G401 (cell line): ENCODE measurements around the gene CAMK2N1. TPM values are rescaled to one million over a fixed set of nuclear protein-coding genes. Genes with fewer than 3 reads are reported as not detected.

ENCODE experiments used
- DNase-seq: peaks from one replicate; pipeline ENCODE4 v3.0.0-alpha.2; 2015; ENCODE audit warnings: low spot score
- in situ Hi-C: cut with HindIII; loops from 2 replicates; pipeline ENCODE4 v1.10.0; 2016; ENCODE audit warnings: low sequenced_read_pairs, mixed read lengths
- total RNA-seq: library from RNA; depleted of rRNA; stranded (reverse); fragments of >200 nt; shearing (Covaris generic); gene quantifications from 2 replicates; pipeline ENCODE4 v1.2.3, GENCODE V29; 2014; rRNA removed

The CAMK2N1 gene
- total RNA-seq, 1 experiment from 2014 or later, result not detected

GRCh38 chr1:20462397-20462796 is 23.6 kb downstream of the CAMK2N1 start:
- in situ Hi-C loops, result no loop called here
- no peak for DNase-seq

GRCh38 chr1:20458717-20459116 is 27.3 kb downstream of the CAMK2N1 start:
- no peak for DNase-seq
- in situ Hi-C loops, result no loop called here

GRCh38 chr1:20454004-20454403 is 32.0 kb downstream of the CAMK2N1 start:
- DNase-seq, result no peak
- in situ Hi-C loops, result no loop called here

DNA sequence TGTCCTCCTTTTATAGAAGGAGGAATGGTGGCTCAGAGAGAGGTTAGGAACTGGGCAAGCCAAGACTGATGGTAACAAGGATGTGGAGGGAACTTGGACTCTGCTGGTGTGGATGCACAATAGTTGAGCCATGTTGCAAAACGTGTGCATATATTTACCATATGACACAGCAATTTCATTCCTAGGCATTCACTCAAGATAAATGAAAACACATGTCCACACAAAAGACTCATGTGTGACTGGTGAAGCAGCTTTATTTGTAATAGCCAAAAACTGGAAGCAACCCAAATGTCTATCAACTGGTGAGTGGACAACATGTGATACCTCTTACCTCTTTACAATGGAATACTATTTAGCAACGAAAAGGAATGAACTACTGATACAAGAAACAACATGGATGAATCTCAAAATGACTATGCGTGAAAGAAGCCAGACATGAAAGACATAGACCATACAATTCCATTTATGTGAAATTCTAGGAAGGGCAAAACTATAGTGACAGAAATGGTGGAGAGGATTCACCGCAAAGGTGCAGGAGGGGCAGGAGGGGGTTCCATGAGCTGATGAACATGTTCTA is 36.2 kb downstream of the CAMK2N1 start:
- in situ Hi-C loops, result no loop called here
- DNase-seq, result no peak

DNA sequence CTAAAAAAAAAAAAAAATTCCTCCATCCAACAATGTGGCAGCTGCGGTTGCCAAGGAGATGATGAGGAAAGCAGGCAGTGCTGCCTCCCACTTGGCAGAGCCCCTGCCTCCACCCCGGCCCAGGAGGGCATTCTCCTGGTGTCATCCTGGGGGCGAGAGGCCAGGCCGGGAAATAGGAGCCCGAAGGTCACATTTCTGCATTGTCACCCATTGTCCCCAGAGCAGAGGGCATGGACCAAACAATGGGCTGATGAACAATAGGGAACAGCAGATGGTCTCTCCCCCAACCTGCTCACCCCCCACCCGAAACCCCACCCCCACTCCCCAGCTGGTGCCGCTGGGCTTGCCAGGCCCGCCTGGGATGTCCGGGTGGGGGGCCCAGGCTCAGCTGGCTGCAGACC is 37.3 kb downstream of the CAMK2N1 start:
- in situ Hi-C loops, result no loop called here
- DNase-seq, result no peak

GRCh38 chr1:20447794-20448193 is 38.2 kb downstream of the CAMK2N1 start:
- in situ Hi-C loops, result no loop called here
- no peak for DNase-seq

- in situ Hi-C loops, result no loop called here
- DNase-seq, result no peak
These were observed 39.2 kb downstream of the CAMK2N1 start for GRCh38 chr1:20446796-20447195.

- in situ Hi-C loops, result no loop called here
- DNase-seq, result no peak
These were observed 40.1 kb downstream of the CAMK2N1 start for GRCh38 chr1:20445956-20446355.

- no peak for DNase-seq
- in situ Hi-C loops, result no loop called here
These were observed 42.1 kb downstream of the CAMK2N1 start for GRCh38 chr1:20443703-20444586.

DNA sequence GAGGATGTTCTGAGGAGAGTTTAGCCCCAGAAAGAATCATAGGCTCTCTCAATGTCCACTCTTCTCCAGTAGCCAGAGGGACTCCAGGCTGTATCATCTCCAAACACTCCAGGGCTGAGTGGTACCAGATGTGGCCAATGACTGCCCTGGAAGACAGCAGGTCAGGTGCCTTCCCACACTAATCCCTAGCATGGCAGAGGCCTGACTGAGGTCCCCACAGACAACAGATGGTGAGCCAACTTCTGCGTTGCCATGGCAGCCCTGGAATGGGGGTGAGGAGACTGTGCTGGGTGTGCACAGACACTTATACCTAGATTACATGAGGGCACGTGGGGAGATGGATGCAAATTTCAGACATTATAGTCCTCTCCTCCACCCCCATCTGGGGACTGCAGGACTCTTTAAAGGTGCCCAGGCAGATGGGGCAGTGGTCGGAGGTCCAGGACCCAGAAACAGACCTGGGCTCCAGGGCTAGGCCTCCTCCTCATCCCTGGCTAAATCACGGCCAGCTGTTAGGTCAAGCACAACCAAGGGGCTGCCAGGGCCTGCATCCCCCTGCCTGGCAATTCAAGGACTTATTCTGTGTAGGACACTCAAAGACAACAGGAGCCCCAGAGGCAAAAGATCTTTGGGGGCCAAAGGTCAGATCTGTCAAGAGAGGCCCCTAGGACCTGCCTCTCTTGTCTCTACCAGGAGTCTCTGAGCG is 42.9 kb downstream of the CAMK2N1 start:
- in situ Hi-C loops, result no loop called here
- no peak for DNase-seq

DNA sequence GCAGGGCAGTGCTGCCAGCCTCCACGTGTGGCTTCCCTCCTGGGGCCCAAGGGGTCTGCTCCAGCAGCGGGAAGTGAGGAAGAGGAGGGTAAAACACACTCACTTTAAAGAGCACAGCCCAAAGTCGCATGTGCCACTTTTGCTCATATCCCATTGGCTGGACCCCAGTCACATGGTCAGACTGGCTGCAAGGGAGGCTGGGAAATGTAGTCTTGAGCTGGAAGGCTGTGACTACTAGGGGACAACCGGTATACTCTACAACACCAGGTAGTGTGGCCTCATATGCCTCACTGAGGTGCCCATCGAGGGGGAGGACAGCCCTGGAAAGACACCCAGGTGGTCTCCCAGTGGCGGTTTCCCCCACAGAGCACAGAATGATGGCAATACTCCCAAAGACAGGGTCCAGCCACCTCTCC is 45.2 kb downstream of the CAMK2N1 start:
- DNase-seq, result peak; percentile 70
- in situ Hi-C loops, result no loop called here

- DNase-seq, result no peak
- in situ Hi-C loops, result no loop called here
These were observed 46.7 kb downstream of the CAMK2N1 start for GRCh38 chr1:20439282-20439681.

DNA sequence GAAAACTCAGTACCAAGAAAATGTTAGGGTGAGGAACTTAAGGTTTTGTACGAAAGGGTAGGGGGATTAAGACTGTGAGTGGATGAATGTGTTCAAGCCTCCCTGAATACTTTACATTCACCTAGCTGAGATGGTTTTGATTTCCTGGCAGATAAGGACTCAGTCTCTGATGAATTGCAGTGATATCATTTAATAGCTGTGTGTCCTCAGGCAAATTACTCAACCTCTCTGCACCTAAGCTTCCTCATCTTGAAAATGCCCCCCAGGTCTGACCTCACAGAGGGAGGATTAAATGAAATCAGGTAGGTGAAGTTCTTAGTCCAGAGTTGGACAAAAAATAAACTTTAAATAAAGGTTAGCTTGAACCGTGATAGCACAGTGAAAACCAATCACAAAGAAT is 48.4 kb downstream of the CAMK2N1 start:
- in situ Hi-C loops, result no loop called here
- no peak for DNase-seq

- in situ Hi-C loops, result no loop called here
- DNase-seq, result no peak
These were observed 53.1 kb downstream of the CAMK2N1 start for GRCh38 chr1:20432891-20433290.

Other genes with a start within 250 kb of the CAMK2N1 start
- not detected in 2 replicates for gene VWA5B1, start 195.3 kb downstream of the CAMK2N1 start, total RNA-seq
- 13.3 and 22.3 TPM in 2 replicates for gene MUL1, start 21.9 kb upstream of the CAMK2N1 start, total RNA-seq
- gene FAM43B, start 66.4 kb upstream of the CAMK2N1 start, total RNA-seq, result 0.31 and 1.4 TPM in 2 replicates
- gene CDA, start 102.9 kb upstream of the CAMK2N1 start, total RNA-seq, result not detected in 2 replicates
- 53.3 and 57.1 TPM in 2 replicates for gene PINK1, start 147.2 kb upstream of the CAMK2N1 start, total RNA-seq
- 389 and 401 TPM in 2 replicates for gene DDOST, start 175.2 kb upstream of the CAMK2N1 start, total RNA-seq
- gene KIF17, start 231.8 kb upstream of the CAMK2N1 start, total RNA-seq, result 0.43 and 1.4 TPM in 2 replicates
- 37.6 and 44.9 TPM in 2 replicates for gene SH2D5, start 246.5 kb upstream of the CAMK2N1 start, total RNA-seq